SK-N-SH (cell line): ENCODE measurements around the gene FAM241A. TPM values are rescaled to one million over a fixed set of nuclear protein-coding genes. Genes with fewer than 3 reads are reported as not detected.
"Not testable (repeated sequence)": the region's sequence is repeated elsewhere in the genome, so short reads cannot be mapped to it uniquely, and the experiment has no call there.

Source experiments
- CTCF ChIA-PET: fragments of 300-600, 350-600 bp; formaldehyde crosslinking; extraction: SDS; loops from one replicate; lab custom pipeline; 2021; lab: Yijun Ruan, JAX
- POLR2A ChIA-PET: fragments of 350-600 bp; sonication (Branson Sonifier 250); formaldehyde crosslinking; extraction: SDS; loops from one replicate; lab custom pipeline; 2020; ENCODE audit warnings: antibody characterized with exemption, inconsistent platforms; lab: Yijun Ruan, JAX
- DNase-seq: peaks from one replicate; pipeline ENCODE4 v3.0.0; 2012
- H2AFZ ChIP-seq: fragments of 200-600 bp; sonication (generic); 2 replicates; pipeline ENCODE4 v1.8.1; 2016; ENCODE audit warnings: antibody characterized with exemption, mild to moderate bottlenecking, low read depth
- H3F3A ChIP-seq: fragments of 200-600 bp; sonication (generic); replicated peaks from 2 replicates; pipeline ENCODE3; 2016; ENCODE audit warnings: antibody characterized with exemption, mild to moderate bottlenecking; ENCODE audit not compliant: insufficient read depth
- H3K27ac ChIP-seq, 2 experiments: fragments of 200-500 bp in 1 of 2; fragments of 200-600 bp in 1 of 2; sonication (Bioruptor generic) in 1 of 2; sonication (generic), shearing (Covaris generic) in 1 of 2; 2 replicates each; pipeline versions ENCODE4 v1.5.1 to v1.6.1; 2014 to 2016; ENCODE audit warnings: low read depth in 2 of 2, inconsistent platforms in 1 of 2, low read length in 1 of 2, mild to moderate bottlenecking in 1 of 2, mixed read lengths in 1 of 2
- H3K27me3 ChIP-seq: fragments of 200-600 bp; sonication (generic), shearing (Covaris generic); 2 replicates; pipeline ENCODE4 v1.6.1; 2016; ENCODE audit warnings: mixed run types; ENCODE audit not compliant: insufficient read depth
- H3K36me3 ChIP-seq, 2 experiments: fragments of 200-500 bp in 1 of 2; fragments of 200-600 bp in 1 of 2; sonication (Bioruptor generic) in 1 of 2; sonication (generic) in 1 of 2; replicated peaks in 1 of 2; 2 replicates each; pipeline versions ENCODE3 to v1.5.1; 2014 to 2016; ENCODE audit warnings: low read length in 1 of 2, mild to moderate bottlenecking in 1 of 2; ENCODE audit not compliant: insufficient read depth in 2 of 2, control insufficient read depth in 1 of 2
- H3K4me1 ChIP-seq, 2 experiments: fragments of 200-500 bp in 1 of 2; fragments of 200-600 bp in 1 of 2; sonication (Bioruptor generic) in 1 of 2; sonication (generic), shearing (Covaris generic) in 1 of 2; 2 replicates each; pipeline versions ENCODE4 v1.5.1 to v1.6.1; 2014 to 2016; ENCODE audit warnings: low read depth in 1 of 2, low read length in 1 of 2, mixed run types in 1 of 2; ENCODE audit not compliant: insufficient read depth in 2 of 2, control insufficient read depth in 1 of 2
- H3K4me2 ChIP-seq: fragments of 200-600 bp; sonication (generic), shearing (Covaris generic); 2 replicates; pipeline ENCODE4 v1.6.1; 2017; ENCODE audit warnings: mixed run types
- H3K4me3 ChIP-seq, 2 experiments: fragments of 200-500 bp in 1 of 2; fragments of 200-600 bp in 1 of 2; sonication (Bioruptor generic) in 1 of 2; sonication (generic), shearing (Covaris generic) in 1 of 2; 2 replicates each; pipeline versions ENCODE4 v1.5.1 to v1.8.1; 2014 to 2016; ENCODE audit warnings: low read depth in 2 of 2, inconsistent platforms in 1 of 2, low read length in 1 of 2, mild to moderate bottlenecking in 1 of 2, mixed read lengths in 1 of 2, moderate library complexity in 1 of 2
- H3K79me2 ChIP-seq: fragments of 200-600 bp; sonication (generic); 2 replicates; pipeline ENCODE4 v1.8.1; 2017; ENCODE audit warnings: mild to moderate bottlenecking; ENCODE audit not compliant: insufficient read depth
- H3K9ac ChIP-seq: fragments of 200-600 bp; sonication (generic); 2 replicates; pipeline ENCODE4 v1.6.1; 2017; ENCODE audit warnings: mixed run types
- H3K9me2 ChIP-seq: fragments of 200-600 bp; sonication (generic); 2 replicates; pipeline ENCODE4 v1.6.1; 2017; ENCODE audit warnings: mixed run types
- H3K9me3 ChIP-seq: fragments of 200-600 bp; sonication (generic); 2 replicates; pipeline ENCODE4 v1.6.1; 2017; ENCODE audit warnings: mixed run types, mild to moderate bottlenecking, moderate library complexity
- H4K20me1 ChIP-seq: fragments of 200-600 bp; sonication (generic); 2 replicates; pipeline ENCODE4 v1.6.1; 2017; ENCODE audit warnings: mild to moderate bottlenecking, mixed run types; ENCODE audit not compliant: insufficient read depth
- EZH2phosphoT487 ChIP-seq: fragments of 200-600 bp; sonication (generic); IDR thresholded peaks from 2 replicates; pipeline ENCODE4 v1.6.1; 2017; ENCODE audit warnings: low read depth, mixed run types, mild to moderate bottlenecking, antibody characterized with exemption, moderate library complexity, borderline replicate concordance
- FOXJ3 ChIP-seq: sonication (generic); formaldehyde crosslinking; IDR thresholded peaks from 2 replicates; pipeline ENCODE4 v1.5.1; 2020; ENCODE audit warnings: mild to moderate bottlenecking, missing genetic modification reagents
- GABPA ChIP-seq: IDR thresholded peaks from 2 replicates; pipeline ENCODE4 v1.4.0; 2012; ENCODE audit warnings: low read depth, mild to moderate bottlenecking
- IRF3 ChIP-seq: fragments of 150-350 bp; IDR thresholded peaks from 2 replicates; pipeline ENCODE4 v1.6.1; 2016; ENCODE audit warnings: mild to moderate bottlenecking, low read depth, low read length
- MEF2A ChIP-seq: IDR thresholded peaks from 2 replicates; pipeline ENCODE4 v1.4.0; 2012; ENCODE audit warnings: low read depth, borderline replicate concordance
- MXI1 ChIP-seq: IDR thresholded peaks from 2 replicates; pipeline ENCODE4 v1.6.1; 2012; ENCODE audit warnings: mild to moderate bottlenecking, low read depth, low read length, improper control_type of control experiment
- POLR2AphosphoS5 ChIP-seq: IDR thresholded peaks from 2 replicates; pipeline ENCODE4 v1.6.1; 2012; ENCODE audit warnings: low read depth, low read length
- RAD21 ChIP-seq: IDR thresholded peaks from 2 replicates; pipeline ENCODE4 v1.6.1; 2012; ENCODE audit warnings: mild to moderate bottlenecking, low read length
- RCOR1 ChIP-seq: fragments of 150-350 bp; IDR thresholded peaks from 2 replicates; pipeline ENCODE4 v1.6.1; 2017; ENCODE audit warnings: antibody characterized with exemption, low read length
- RFX5 ChIP-seq: IDR thresholded peaks from 2 replicates; pipeline ENCODE4 v1.6.1; 2012; ENCODE audit warnings: mild to moderate bottlenecking, improper control_type of control experiment, low read length
- RXRA ChIP-seq: IDR thresholded peaks from 2 replicates; pipeline ENCODE4 v1.4.0; 2012; ENCODE audit warnings: low read depth, mild to moderate bottlenecking, borderline replicate concordance
- SIN3A ChIP-seq: IDR thresholded peaks from 2 replicates; pipeline ENCODE4 v1.6.1; 2012; ENCODE audit warnings: low read depth, mild to moderate bottlenecking, low read length, moderate library complexity, borderline replicate concordance
- YY1 ChIP-seq: IDR thresholded peaks from 2 replicates; pipeline ENCODE4 v1.4.0; 2012; ENCODE audit warnings: low read depth, mild to moderate bottlenecking
- ZBTB33 ChIP-seq: IDR thresholded peaks from 2 replicates; pipeline ENCODE4 v1.4.0; 2012; ENCODE audit warnings: low read depth, borderline replicate concordance
- WGBS: methylation state at CpG from one replicate; pipeline ENCODE4 v1.1.6; 2017; ENCODE audit warnings: low lambda C conversion rate; 5-methylcytosine and 5-hydroxymethylcytosine counted together
- polyA plus RNA-seq, 3 experiments: library from polyadenylated mRNA; depleted of rRNA; stranded (reverse); fragments of >200 nt; gene quantifications; 2 replicates each; pipeline ENCODE4 v1.2.3, GENCODE V29; 2012
- TF ChIP-seq, protein P1 (sequence below): IDR thresholded peaks from 2 replicates; pipeline ENCODE4 v1.4.0; 2012; ENCODE audit warnings: low read depth
- TF ChIP-seq, protein P2 (sequence below): IDR thresholded peaks from 2 replicates; pipeline ENCODE4; 2012

The FAM241A gene
- polyA plus RNA-seq, 1 of the 3 experiments (the other 2 are of a cell fraction), result 0.44 TPM

- ChIA-PET CTCF (interaction anchor here (1.1 kb wide), 1 partner anchor 10 kb away, joined by 3 read pairs; no protein-coding TSS in a partner anchor), POLR2A (no interaction called here)
- no peak overlapping the region for H2AFZ ChIP-seq
- H3K27me3 ChIP-seq, result no peaks in the 10 kb centered on the region
- DNase-seq, result no peak
- no peaks in the 10 kb centered on the region for H3F3A ChIP-seq
- H3K4me2 ChIP-seq, result no peak overlapping the region
- H3K79me2 ChIP-seq, result no peaks in the 10 kb centered on the region
- no peaks in the 10 kb centered on the region for H3K9me2 ChIP-seq
- no peaks in the 10 kb centered on the region for H3K4me1 ChIP-seq
- no peaks in the 10 kb centered on the region for H4K20me1 ChIP-seq
- no peak overlapping the region for H3K4me3 ChIP-seq
- H3K36me3 ChIP-seq, result no peaks in the 10 kb centered on the region
- no peak for TF ChIP-seq POLR2AphosphoS5
- no peak for TF ChIP-seq EZH2phosphoT487
- TF ChIP-seq RFX5, result no peak
- TF ChIP-seq RAD21, result no peak
- TF ChIP-seq IRF3, result no peak
- no peak for TF ChIP-seq ZBTB33
- TF ChIP-seq, protein P1, sequence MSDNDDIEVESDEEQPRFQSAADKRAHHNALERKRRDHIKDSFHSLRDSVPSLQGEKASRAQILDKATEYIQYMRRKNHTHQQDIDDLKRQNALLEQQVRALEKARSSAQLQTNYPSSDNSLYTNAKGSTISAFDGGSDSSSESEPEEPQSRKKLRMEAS, result no peak
- TF ChIP-seq RXRA, result no peak
- TF ChIP-seq, protein P2, sequence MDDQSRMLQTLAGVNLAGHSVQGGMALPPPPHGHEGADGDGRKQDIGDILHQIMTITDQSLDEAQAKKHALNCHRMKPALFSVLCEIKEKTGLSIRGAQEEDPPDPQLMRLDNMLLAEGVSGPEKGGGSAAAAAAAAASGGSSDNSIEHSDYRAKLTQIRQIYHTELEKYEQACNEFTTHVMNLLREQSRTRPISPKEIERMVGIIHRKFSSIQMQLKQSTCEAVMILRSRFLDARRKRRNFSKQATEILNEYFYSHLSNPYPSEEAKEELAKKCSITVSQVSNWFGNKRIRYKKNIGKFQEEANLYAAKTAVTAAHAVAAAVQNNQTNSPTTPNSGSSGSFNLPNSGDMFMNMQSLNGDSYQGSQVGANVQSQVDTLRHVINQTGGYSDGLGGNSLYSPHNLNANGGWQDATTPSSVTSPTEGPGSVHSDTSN, result no peak
- no peak for TF ChIP-seq MEF2A
- no peak for TF ChIP-seq FOXJ3 (CRISPR knock-in tag)
- TF ChIP-seq RCOR1, result no peak
- TF ChIP-seq GABPA, result no peak
- no peak for TF ChIP-seq SIN3A
- no peak for TF ChIP-seq MXI1
- TF ChIP-seq YY1, result no peak
- H3K9me3 ChIP-seq, result no peaks in the 10 kb centered on the region
- no peak overlapping the region for H3K9ac ChIP-seq
- H3K27ac ChIP-seq, result no peak overlapping the region
These were observed 11.3 kb downstream of the FAM241A start for GRCh38 chr4:112156553-112156952.

GRCh38 chr4:112163706-112164105, 18.5 kb downstream of the FAM241A start:
- H3K9me2 ChIP-seq, H3K9ac ChIP-seq, H3K4me2 ChIP-seq, H3K4me1 ChIP-seq, H3K9me3 ChIP-seq, H2AFZ ChIP-seq, H4K20me1 ChIP-seq, H3K36me3 ChIP-seq, H3K4me3 ChIP-seq, H3F3A ChIP-seq, H3K27me3 ChIP-seq, POLR2A ChIA-PET, H3K79me2 ChIP-seq, CTCF ChIA-PET, DNase-seq, H3K27ac ChIP-seq: not testable (repeated sequence)
- WGBS, result 82% methylated on average over 3 of the region's 3 CpGs
